ENCODE data around the gene ATP6V0A4. TPM values are rescaled to one million over a fixed set of nuclear protein-coding genes. Genes with fewer than 3 reads are reported as not detected.
"Not testable (repeated sequence)": the region's sequence is repeated elsewhere in the genome, so short reads cannot be mapped to it uniquely, and the experiment has no call there.

Gene ATP6V0A4
- total RNA-seq, 2 donors from 2014 or later = not detected

DNA sequence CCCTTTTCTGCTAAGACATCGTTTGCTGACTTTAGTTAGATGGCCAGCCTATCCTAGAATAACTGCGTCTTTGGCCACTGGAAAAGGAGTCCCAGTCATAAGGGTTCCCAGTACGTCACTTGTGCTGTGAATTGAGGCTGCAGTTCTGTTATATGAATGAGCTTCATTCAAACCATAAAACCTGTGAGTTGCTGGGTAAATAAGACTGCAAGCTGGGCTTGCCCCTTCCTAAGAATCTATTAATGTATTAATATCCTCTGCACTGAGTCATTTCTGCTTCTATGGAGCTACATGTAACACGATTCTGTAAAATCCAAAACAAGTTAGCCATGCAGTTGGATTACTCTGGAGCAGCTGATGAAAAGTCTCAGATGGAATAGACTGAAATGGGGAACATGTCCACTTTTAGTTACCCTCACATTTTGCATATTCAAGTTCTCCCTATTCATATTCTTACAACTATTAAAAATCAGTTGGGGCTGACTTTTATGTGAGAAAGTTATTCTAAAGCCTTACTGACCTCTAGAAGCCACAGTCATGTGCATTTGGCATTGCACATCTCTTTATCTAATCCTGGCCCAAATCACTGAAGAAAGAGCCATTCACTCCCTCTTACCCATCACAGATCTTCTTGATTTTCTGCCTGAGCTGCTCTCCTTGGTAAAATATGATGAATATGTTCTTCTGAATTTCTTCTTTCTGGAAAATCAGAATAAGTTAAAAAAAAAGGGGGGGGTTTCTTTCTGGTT lies 42.0 kb downstream of the ATP6V0A4 start:
- intact Hi-C loops (cut with DNase I, micrococcal nuclease) = no loop called here
- DNase-seq (no peak), ATAC-seq (no peak)

DNA sequence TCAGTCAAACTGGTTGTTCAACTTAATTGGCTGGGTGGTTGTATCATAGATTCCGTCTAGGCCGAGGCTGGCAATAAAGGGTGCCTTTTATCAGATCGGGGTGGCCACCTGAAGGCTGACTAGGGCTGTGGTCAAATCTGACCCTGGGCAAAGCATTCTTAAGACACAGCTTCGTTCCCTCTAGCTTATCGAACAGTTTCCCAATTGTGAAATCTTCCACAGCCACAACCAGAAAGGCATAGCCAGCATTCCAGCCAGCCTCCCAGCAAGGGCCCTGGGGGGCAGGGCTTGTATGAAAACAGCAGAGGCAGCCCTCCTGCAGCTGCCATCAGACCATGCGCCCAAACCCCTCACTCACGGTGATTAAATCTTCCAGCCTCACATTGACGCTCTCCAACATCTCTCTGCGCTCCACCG lies 42.7 kb downstream of the ATP6V0A4 start:
- intact Hi-C loops (cut with DNase I, micrococcal nuclease) = no loop called here
- no peak for ATAC-seq
- no peak for DNase-seq

DNA sequence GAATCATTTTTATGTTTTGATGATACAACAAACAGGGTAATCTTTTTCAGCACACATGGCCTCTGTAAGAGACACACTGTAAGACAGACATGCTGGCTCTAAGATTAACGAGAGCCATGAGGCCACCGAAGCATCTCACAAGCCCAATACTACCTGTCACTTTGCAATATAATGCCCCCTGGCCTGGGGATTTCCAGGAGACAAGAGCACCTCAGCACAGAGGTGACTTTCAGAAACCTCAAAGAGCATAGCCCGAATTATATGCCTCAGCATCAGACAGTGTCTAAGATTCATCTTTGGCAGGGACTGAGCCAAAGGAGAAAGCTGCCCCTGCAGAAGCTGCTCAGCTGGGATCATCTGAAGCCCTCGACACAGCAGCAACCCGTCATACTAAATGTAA lies 44.4 kb downstream of the ATP6V0A4 start:
- ATAC-seq (no peak), DNase-seq (no peak)
- intact Hi-C loops (cut with DNase I, micrococcal nuclease) = no loop called here

DNA sequence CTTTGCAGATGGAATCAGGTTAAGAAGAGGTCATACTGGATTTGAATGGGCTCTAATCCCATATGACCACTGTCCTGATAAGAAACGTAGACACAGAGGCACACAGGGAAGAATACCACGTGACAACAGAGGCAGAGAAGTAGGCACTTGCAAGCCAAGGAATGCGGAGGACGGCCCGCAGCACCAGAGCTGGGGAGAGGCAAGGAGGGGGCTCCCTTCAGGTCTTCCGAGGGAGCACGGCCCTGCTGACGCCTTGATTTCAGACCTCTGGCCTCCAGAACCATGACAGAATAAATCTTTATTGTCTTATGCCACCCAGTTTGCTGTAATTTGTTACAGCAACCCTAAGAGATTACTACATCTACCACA lies 44.9 kb downstream of the ATP6V0A4 start:
- no peak for DNase-seq
- ATAC-seq = no peak
- intact Hi-C loops (cut with DNase I, micrococcal nuclease) = no loop called here

DNA sequence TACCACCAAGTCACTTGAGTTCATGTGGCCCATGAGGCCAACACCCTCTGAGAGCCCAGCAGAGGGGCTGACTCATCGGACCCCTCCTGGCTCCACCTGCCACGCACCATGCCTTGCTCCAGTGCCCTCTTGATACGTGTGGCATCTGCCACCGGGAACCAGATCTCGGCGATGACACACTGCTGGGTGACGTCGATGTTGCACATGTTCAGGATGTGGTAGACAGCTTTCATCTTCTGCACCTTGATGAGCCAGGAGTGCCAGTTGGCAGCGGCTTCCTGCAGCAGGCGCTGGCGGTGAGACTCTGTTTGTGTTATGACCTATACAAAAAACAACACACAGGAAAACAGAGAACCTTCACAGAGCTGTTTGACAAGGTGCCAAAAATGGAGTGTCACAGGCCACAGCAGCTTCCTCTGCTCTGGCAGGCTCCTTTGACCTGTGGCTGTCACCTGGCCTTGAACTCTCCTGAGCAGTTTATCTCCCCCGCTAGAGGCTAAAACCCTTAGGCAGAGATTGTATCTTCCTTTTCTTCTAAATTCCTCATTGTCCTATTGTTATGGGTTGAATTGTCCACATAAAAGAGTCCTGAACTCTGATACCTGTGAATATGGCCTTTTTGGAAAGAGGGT lies 45.4 kb downstream of the ATP6V0A4 start:
- ATAC-seq = peak; percentile 49
- intact Hi-C loops (cut with DNase I, micrococcal nuclease) = no loop called here
- peak; percentile 28 to 47 for DNase-seq

DNA sequence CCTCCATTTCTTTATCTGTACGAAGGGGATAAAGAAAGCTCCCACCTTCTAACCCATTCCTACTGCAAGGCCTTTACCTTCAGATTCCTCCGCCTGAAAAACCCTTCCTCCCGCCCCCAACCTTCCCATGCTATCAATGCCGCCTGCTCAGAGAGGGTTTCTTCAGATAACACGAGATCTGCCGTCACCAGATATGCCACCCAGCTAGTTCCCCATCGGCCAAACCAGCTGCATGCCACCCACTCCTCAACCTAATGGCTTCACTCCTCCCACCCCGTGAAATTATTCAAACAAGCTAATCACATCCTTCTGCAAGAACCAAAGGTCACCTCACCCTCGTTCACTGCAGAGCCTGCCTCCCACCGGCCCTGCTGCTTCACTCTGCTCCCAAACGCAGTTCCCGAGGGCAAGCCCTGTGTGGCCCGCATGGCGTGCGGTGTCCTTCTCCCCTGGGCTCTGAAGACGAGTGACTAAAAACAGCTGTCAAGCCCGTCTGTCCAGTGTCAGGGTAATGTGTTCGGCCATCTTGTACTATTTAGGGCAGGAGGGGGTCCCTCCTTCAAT lies 47.0 kb downstream of the ATP6V0A4 start:
- intact Hi-C loops (cut with DNase I, micrococcal nuclease) = no loop called here
- ATAC-seq = no peak
- DNase-seq = no peak

DNA sequence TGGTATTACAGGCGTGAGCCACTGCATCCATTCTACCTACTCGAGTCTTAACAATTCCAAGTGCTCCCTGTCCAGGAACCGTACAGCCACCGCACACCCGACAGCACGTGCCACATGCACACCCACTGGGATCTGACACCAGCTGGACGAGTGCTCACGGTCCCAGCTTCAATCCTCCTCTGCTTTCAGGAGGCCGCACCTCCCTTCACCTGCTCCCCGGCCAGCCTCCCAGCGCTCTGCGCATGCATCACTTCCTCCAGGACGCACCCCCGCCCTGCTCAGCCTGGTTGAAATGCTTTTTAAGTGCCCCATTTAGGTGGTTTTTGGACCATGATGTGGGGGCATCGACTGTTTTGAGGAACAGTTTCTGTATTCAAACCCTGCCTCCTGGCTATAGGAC lies 47.5 kb downstream of the ATP6V0A4 start:
- intact Hi-C loops (cut with DNase I, micrococcal nuclease) = no loop called here
- DNase-seq (no peak), ATAC-seq (no peak)

DNA sequence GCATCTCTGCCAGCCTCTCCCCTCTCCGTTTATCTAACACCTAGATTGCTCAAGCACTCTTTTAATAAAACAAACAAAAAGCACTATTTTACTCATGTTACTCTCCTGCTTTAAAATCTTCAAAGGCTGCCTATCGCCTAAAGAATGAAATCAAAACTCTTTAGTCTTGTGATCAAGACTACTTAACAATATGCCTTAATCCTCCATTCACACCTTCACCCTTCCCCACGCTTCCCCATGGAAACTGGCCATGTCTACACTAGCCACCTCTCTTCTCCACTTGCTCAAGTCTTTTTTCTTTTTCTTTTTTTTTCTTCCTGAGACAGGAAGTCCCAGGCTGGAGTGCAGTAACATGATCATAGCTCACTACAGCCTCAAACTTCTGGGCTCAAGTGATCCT lies 48.0 kb downstream of the ATP6V0A4 start:
- intact Hi-C loops (cut with DNase I, micrococcal nuclease) = no loop called here
- ATAC-seq = no peak
- DNase-seq = no peak

DNA sequence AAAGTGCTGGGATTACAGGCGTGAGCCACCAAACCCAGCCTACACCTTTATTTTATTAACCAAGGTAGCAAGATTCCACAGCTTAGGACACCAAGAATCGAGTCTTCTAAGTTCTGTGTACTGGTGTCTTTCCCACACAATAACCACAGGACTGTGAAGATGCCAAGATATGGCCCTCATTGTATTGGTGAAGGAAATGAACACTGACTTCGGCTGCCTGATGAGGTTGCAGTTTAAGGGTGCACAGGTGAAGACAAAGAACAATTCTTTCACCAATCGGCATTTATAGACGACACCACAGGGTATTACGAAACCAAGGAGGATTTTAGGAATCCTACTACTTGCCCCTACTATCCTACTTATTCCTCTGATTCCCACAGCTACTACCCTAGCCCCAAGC lies 49.3 kb downstream of the ATP6V0A4 start:
- intact Hi-C loops (cut with DNase I, micrococcal nuclease) = no loop called here
- ATAC-seq (no peak), DNase-seq (no peak)

DNA sequence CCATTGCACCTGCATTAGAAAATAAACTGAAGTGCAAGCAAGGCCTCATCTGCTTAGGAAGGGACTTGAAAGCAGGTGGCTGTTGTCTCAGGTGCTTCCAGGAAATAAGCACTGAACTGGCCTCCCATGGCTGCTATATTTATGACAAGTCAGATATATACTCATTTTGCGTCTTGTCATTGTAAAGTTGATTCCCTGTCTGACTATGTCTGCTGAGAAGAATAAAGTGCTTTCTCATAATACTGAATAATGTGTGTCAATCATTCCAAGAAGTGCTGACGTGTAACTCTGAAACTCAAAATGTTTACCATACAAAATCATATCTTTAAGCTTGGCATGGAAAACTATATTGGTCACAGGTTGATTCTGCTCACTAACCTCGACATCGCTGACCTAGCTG lies 51.9 kb downstream of the ATP6V0A4 start:
- intact Hi-C loops (cut with DNase I, micrococcal nuclease) = no loop called here
- no peak for ATAC-seq
- DNase-seq = no peak

DNA sequence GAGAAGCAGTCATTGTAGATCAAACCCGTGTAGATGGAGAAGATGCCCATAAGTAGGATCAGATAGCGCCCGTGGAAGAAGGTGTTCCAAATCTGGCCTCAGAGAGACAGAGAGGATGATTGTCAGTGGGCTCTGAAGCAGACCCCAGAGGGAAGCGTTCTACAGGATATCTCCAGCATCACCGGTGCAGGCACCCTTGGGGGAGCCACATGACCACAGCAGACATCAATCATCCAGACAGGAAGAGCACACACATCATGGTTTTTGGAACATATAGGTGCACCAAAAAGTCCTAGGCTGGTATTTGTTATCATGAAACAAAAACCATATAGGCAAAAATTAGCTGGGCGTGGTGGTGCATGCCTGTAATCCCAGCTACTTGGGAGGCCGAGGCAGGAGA lies 52.8 kb downstream of the ATP6V0A4 start:
- intact Hi-C loops (cut with DNase I, micrococcal nuclease) = no loop called here
- ATAC-seq (no peak), DNase-seq (no peak)

DNA sequence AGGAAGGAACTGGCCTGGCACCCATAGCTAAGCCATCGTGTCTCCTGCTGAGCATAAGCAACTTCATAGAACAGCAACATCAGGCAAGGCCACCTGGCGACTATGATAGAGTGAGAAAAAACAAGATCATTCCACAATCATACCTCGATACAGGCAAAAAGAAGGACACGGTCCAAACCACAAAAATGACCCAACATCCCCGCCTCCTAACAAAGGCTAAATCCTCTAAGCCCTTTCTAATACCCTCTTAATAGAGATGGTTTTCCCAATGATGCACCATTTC lies 56.6 kb downstream of the ATP6V0A4 start:
- DNase-seq (no peak), ATAC-seq (no peak)
- intact Hi-C loops (cut with DNase I, micrococcal nuclease) = no loop called here

DNA sequence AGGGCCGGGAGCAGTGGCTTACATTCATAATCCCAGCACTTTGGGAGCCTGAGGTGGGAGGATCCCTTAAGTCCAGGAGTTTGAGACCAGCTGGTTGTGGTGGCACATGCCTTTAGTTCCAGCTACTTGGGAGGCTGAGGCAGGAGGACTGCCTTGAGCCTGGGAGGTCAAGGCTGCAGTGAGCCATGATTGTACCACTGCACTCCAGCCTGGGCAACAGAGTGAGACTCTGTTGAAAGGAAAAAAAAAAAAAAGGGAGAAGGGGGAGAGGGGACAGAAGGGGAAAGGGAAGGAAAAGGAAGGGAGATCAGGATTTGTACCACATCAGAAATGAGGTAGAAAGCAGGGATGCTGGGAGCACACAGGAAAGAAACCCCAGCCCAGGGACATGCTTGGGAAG lies 58.1 kb downstream of the ATP6V0A4 start:
- intact Hi-C loops (cut with DNase I, micrococcal nuclease) = loop anchor here in 1 of 2 donors (10.0 kb wide), 1 partner anchor 575 kb away; no protein-coding TSS in a partner anchor
- no peak for ATAC-seq

DNA sequence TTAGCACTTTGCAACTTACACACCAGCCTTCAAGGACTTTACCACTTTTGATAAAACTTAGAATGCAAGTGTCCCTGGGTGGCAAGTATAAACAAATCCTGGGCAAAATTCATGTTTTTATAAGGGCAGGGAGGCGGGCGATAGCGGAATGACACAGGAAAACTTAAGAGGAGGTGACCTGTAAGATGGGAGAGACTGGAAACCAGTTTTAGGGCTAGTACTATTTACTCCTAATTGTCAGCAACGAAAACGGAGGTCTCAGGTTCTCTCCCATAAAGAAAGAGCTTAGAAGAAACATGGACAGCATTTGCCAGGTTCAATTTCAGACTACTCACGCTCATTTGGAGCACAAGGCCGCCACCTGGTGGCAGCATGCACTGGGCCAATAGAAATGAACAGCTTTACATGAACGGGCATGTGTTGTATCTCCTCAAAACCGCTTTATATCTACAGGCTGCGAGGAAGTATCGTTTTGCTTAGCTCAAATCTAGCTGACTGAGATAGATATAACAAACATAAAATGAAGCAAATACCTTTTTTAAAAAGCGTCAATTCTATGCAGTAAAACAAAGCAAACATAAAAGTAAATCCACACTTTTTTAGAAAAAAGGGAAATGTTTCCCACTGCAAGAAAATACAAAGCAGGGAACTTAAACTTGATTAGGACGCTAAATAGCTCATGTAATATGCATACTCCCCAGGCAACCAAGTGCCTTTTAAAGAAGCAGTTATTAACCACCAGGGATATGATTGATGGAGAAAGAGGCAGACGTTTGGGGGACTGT lies 59.3 kb downstream of the ATP6V0A4 start:
- intact Hi-C loops (cut with DNase I, micrococcal nuclease) = loop anchor here in 1 of 2 donors (10.0 kb wide), 1 partner anchor 574 kb away; no protein-coding TSS in a partner anchor
- DNase-seq = peak; percentile 47 to 90
- peak; percentile 91 for ATAC-seq

More for the DNA sequence above, 58.1 kb downstream of the ATP6V0A4 start:
- DNase-seq = no peak

DNA sequence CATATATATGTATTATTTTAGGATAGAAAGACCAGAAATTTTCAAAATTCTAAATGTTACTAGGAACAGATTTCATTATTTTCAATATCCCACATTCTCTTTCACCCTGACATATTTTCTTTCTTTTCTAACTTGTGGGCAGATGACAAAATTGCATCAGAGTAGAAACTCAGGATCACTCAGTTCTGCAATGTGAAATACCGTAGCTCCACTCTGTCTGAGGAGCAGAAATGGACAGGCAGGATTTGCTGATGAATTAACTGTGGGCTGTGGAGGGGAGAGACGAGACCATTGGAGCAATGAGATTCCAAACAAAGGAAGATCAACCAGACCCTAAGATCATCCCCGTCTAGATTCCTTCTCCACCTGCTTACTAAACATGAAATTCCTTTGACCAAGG lies 59.9 kb downstream of the ATP6V0A4 start:
- DNase-seq = no peak
- intact Hi-C loops (cut with DNase I, micrococcal nuclease) = loop anchor here in 1 of 2 donors (10.0 kb wide), 1 partner anchor 573 kb away; no protein-coding TSS in a partner anchor
- no peak for ATAC-seq

DNA sequence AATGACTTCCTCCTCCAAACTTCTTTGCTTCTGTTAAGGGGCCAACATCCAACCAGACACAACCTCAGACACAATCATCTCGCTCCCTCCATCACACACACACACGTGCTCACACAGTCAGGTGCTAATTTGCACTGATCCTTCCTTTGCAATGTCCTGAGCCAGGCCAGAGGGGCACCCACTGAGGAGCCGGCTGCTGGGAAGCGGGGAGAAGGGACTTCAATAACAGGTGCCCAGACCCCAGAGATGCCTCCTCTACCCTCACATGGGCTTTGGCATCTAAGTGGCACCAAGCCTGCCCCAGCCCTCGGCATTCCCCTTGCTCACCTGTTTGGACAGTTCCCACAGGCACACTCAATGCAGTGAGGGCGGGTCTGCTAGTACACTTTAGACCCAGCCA lies 62.6 kb downstream of the ATP6V0A4 start:
- intact Hi-C loops (cut with DNase I, micrococcal nuclease) = loop anchor here in 1 of 2 donors (10.0 kb wide), 1 partner anchor 571 kb away; no protein-coding TSS in a partner anchor
- no peak for DNase-seq
- no peak for ATAC-seq

DNA sequence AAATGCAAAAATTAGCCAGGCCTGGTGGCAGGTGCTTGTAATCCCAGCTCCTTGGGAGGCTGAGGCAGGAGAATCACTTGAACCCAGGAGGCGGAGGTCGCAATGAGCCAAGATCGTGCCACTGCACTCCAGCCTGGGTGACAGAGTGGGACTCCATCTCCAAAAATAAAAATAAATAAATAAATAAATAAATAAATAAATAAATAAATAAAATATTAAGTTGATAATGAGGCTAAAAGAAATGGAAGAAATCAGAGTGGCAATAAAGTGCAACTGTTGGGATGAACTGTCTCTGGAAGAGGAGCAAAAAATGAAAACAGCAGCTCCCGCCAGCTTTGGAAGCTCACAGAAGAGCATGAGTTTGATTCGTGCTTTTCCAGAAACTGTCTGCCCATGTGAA lies 66.3 kb downstream of the ATP6V0A4 start:
- ATAC-seq, DNase-seq: not testable (repeated sequence)
- intact Hi-C loops (cut with DNase I, micrococcal nuclease) = loop anchor here in 1 of 2 donors (10.0 kb wide), 1 partner anchor 567 kb away; no protein-coding TSS in a partner anchor

DNA sequence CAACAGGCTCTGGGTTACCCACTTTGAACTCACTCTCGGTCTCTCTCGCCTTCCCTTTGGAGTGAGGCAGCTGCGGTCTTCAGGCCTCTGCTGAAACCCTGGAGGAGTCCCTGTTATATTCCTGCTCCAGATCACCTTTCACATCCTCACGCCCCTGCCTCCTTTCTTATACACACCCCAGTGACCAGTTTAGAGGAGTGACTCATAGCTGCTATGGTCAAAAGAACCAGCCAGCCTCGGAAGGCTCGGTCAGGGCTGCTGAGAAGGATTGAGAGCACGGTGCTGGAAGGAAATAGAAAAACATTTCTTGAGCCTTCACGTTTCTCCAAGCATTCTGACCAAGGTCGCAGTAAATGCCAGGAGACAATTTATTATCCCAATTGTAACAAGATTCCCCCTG lies 68.6 kb downstream of the ATP6V0A4 start:
- intact Hi-C loops (cut with DNase I, micrococcal nuclease) = no loop called here
- no peak for ATAC-seq

DNA sequence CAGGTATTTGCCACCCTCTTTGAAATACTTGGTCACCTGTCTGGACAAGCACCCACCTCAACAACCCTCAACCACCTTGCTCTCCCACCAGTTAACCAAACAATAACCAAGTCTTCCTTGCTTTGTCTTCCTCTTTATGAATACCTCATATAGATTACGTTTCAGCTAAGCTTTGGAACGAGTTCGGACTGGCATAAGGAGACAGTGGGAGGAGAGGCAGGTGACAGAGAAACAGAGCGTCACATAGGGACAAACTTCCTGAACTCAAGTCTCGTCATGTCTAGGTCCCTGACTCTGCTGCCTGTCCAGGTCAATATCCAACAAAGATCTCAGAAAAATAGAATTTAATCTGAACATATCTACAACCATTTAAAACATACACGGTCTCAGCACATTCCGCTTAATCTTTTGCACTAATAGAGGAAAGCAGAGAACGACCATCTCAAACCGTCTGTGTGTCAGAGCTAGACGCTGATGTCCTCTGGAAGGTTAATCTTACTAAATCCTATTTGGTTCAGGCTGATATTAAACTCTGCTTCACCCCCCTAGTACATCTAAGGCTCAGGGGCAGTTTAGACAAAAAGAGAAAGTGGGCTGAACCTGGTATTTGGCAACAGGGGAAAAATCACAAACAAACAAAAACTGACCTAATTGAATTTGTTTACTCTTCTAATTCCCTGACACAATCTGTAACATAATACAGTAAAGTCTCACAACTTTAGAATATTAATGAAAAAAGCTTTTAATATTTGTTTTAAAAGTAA lies 70.5 kb downstream of the ATP6V0A4 start:
- DNase-seq (no peak), ATAC-seq (no peak)
- intact Hi-C loops (cut with DNase I, micrococcal nuclease) = no loop called here

More for the DNA sequence above, 68.6 kb downstream of the ATP6V0A4 start:
- DNase-seq = no peak

Data from left colon (tissue), 2 donors.